Suppressor macrophage treated with lipopolysaccharide for 4 hours (primary cell): Measurements from ENCODE around the gene MLLT10.
"Not testable (repeated sequence)": the region's sequence is repeated elsewhere in the genome, so short reads cannot be mapped to it uniquely, and the experiment has no call there.

ENCODE experiments used
- DNase-seq: peaks from one replicate; pipeline ENCODE4 v3.0.0-alpha.2; 2020

The MLLT10 gene

GRCh38 chr10:21588159-21588558 lies 54.1 kb downstream of the MLLT10 start:
- not testable (repeated sequence) for DNase-seq

- DNase-seq: no peak
Observed at GRCh38 chr10:21593986-21594385, 60.0 kb downstream of the MLLT10 start.

- no peak for DNase-seq
Observed at GRCh38 chr10:21599582-21599981, 65.5 kb downstream of the MLLT10 start.

- no peak for DNase-seq
Observed at GRCh38 chr10:21600804-21601433, 66.9 kb downstream of the MLLT10 start.

GRCh38 chr10:21602313-21602712 lies 68.3 kb downstream of the MLLT10 start:
- DNase-seq: no peak

GRCh38 chr10:21603721-21604120 lies 69.7 kb downstream of the MLLT10 start:
- DNase-seq: no peak

- DNase-seq: no peak
Observed at GRCh38 chr10:21604651-21605050, 70.6 kb downstream of the MLLT10 start.

GRCh38 chr10:21607907-21608306 lies 73.9 kb downstream of the MLLT10 start:
- no peak for DNase-seq

- no peak for DNase-seq
Observed at GRCh38 chr10:21614000-21614399, 80.0 kb downstream of the MLLT10 start.

GRCh38 chr10:21617267-21617666 lies 83.2 kb downstream of the MLLT10 start:
- DNase-seq: peak; percentile 10

- no peak for DNase-seq
Observed at GRCh38 chr10:21623291-21623690, 89.3 kb downstream of the MLLT10 start.

GRCh38 chr10:21624421-21624820 lies 90.4 kb downstream of the MLLT10 start:
- not testable (repeated sequence) for DNase-seq

GRCh38 chr10:21624951-21625350 lies 90.9 kb downstream of the MLLT10 start:
- DNase-seq: no peak

GRCh38 chr10:21625623-21626229 lies 91.7 kb downstream of the MLLT10 start:
- no peak for DNase-seq

- DNase-seq: no peak
Observed at GRCh38 chr10:21626457-21627161, 92.6 kb downstream of the MLLT10 start.

GRCh38 chr10:21627331-21627730 lies 93.3 kb downstream of the MLLT10 start:
- no peak for DNase-seq

- DNase-seq: no peak
Observed at GRCh38 chr10:21628023-21628422, 94.0 kb downstream of the MLLT10 start.

- not testable (repeated sequence) for DNase-seq
Observed at GRCh38 chr10:21628645-21629044, 94.6 kb downstream of the MLLT10 start.

- no peak for DNase-seq
Observed at GRCh38 chr10:21634599-21635365, 100.8 kb downstream of the MLLT10 start.

GRCh38 chr10:21637795-21638194 lies 103.8 kb downstream of the MLLT10 start:
- no peak for DNase-seq

- no peak for DNase-seq
Observed at GRCh38 chr10:21638681-21639080, 104.6 kb downstream of the MLLT10 start.

GRCh38 chr10:21648040-21648439 lies 114.0 kb downstream of the MLLT10 start:
- no peak for DNase-seq

- DNase-seq: no peak
Observed at GRCh38 chr10:21649454-21649872, 115.4 kb downstream of the MLLT10 start.
